SK-N-SH treated with all-trans-retinoic acid at 6 μM for 48 hours (cell line): ENCODE measurements around the gene WNK1.

ENCODE experiments used
- ATAC-seq: fragments of 200-7000 bp; cut with Tn5 transposase; 3 replicates; pipeline ENCODE4 v1.9.1; 2020; ENCODE audit warnings: mild to moderate bottlenecking, moderate library complexity
- ARNTL ChIP-seq: fragments of 450-650 bp; formaldehyde crosslinking; IDR thresholded peaks from 2 replicates; pipeline ENCODE4 v1.5.0; 2020; ENCODE audit warnings: low read depth, mild to moderate bottlenecking, moderate library complexity, borderline replicate concordance
- BACH2 ChIP-seq: fragments of 250-450 bp; sonication (Bioruptor Pico); IDR thresholded peaks from 2 replicates; pipeline ENCODE4 v1.9.0; 2021; ENCODE audit warnings: mild to moderate bottlenecking, borderline replicate concordance
- ESRRG ChIP-seq: fragments of 250-450 bp; sonication (Bioruptor Pico); IDR thresholded peaks from 2 replicates; pipeline ENCODE4 v1.6.1; 2021; ENCODE audit warnings: mild to moderate bottlenecking
- GLIS3 ChIP-seq: fragments of 250-450 bp; sonication (Bioruptor Pico); IDR thresholded peaks from 2 replicates; pipeline ENCODE4 v1.5.0; 2020; ENCODE audit warnings: mild to moderate bottlenecking, moderate library complexity
- ISL1 ChIP-seq: fragments of 250-450 bp; sonication (Bioruptor Pico); IDR thresholded peaks from 2 replicates; pipeline ENCODE4 v2.1.2; 2022; ENCODE audit warnings: mild to moderate bottlenecking, moderate library complexity
- OSR1 ChIP-seq: fragments of 250-450 bp; sonication (Bioruptor Pico); IDR thresholded peaks from 2 replicates; pipeline ENCODE4 v1.8.0; 2022; ENCODE audit warnings: moderate library complexity, mild to moderate bottlenecking, inconsistent platforms
- PPARA ChIP-seq: fragments of 250-450 bp; sonication (Bioruptor Pico); IDR thresholded peaks from 2 replicates; pipeline ENCODE4 v1.5.0; 2020; ENCODE audit warnings: mild to moderate bottlenecking, borderline replicate concordance
- SNAI2 ChIP-seq: fragments of 250-450 bp; sonication (Bioruptor Pico); IDR thresholded peaks from 2 replicates; pipeline ENCODE4 v1.5.0; 2020; ENCODE audit warnings: mild to moderate bottlenecking, moderate library complexity
- TCF4 ChIP-seq: fragments of 250-450 bp; sonication (Bioruptor Pico); IDR thresholded peaks from 2 replicates; pipeline ENCODE4 v1.8.0; 2021; ENCODE audit warnings: mild to moderate bottlenecking, moderate library complexity, borderline replicate concordance
- TOX ChIP-seq: fragments of 250-450 bp; sonication (Bioruptor Pico); IDR thresholded peaks from 2 replicates; pipeline ENCODE4 v1.8.0; 2021; ENCODE audit warnings: mild to moderate bottlenecking, moderate library complexity, borderline replicate concordance
- ZC3H10 ChIP-seq: fragments of 250-450 bp; sonication (Bioruptor Pico); IDR thresholded peaks from 2 replicates; pipeline ENCODE4 v1.5.1; 2021; ENCODE audit warnings: mild to moderate bottlenecking, moderate library complexity
- ZFP30 ChIP-seq: fragments of 450-650 bp; formaldehyde crosslinking; IDR thresholded peaks from 2 replicates; pipeline ENCODE4 v1.5.0; 2022; ENCODE audit warnings: mild to moderate bottlenecking, moderate library complexity
- ZNF565 ChIP-seq: fragments of 450-650 bp; formaldehyde crosslinking; conservative IDR thresholded peaks from 2 replicates; pipeline ENCODE4 v1.5.0; 2020; ENCODE audit warnings: low read depth, mild to moderate bottlenecking, moderate library complexity
- ZNF70 ChIP-seq: fragments of 450-650 bp; formaldehyde crosslinking; IDR thresholded peaks from 2 replicates; pipeline ENCODE4 v1.5.0; 2020; ENCODE audit warnings: mild to moderate bottlenecking, moderate library complexity
- ZNF8 ChIP-seq: fragments of 450-650 bp; formaldehyde crosslinking; IDR thresholded peaks from 2 replicates; pipeline ENCODE4 v1.5.0; 2020; ENCODE audit warnings: mild to moderate bottlenecking, moderate library complexity
- TF ChIP-seq, protein P1 (sequence below): fragments of 250-450 bp; sonication (Bioruptor Pico); IDR thresholded peaks from 2 replicates; pipeline ENCODE4 v1.5.0; 2020; ENCODE audit warnings: mild to moderate bottlenecking, moderate library complexity
- TF ChIP-seq, protein P2 (sequence below): fragments of 250-450 bp; sonication (Bioruptor Pico); IDR thresholded peaks from 2 replicates; pipeline ENCODE4 v1.8.0; 2021; ENCODE audit warnings: low read depth, mild to moderate bottlenecking, moderate library complexity, borderline replicate concordance
- TF ChIP-seq, protein P3 (sequence below): fragments of 250-450 bp; sonication (Bioruptor Pico); IDR thresholded peaks from 2 replicates; pipeline ENCODE4 v1.5.1; 2020; ENCODE audit warnings: low read depth, mild to moderate bottlenecking, moderate library complexity
- TF ChIP-seq, protein P4 (sequence below): fragments of 250-450 bp; sonication (Bioruptor Pico); IDR thresholded peaks from 2 replicates; pipeline ENCODE4 v1.5.1; 2021; ENCODE audit warnings: mild to moderate bottlenecking, moderate library complexity

Gene WNK1

DNA sequence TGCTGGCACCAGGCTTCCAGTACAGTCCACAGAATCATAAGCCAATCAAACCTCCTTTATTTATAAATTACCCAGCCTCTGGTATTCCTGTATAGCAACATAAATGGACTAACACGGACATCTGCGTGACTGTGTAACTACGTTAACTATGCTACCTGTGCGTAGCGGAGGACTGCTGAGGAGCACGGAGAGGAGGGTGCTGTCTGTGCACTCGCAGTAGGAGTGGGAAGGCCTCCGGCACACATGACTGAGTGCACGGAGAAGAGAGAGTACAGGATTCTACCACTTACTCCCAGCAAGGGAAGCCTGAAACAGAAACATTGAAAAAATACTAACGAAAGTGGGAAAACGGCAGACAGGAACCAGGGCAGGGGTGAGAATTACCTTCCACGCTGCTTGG is 174.3 kb downstream of the WNK1 start:
- TF ChIP-seq ZFP30 (CRISPR knock-in tag) (no peak), TCF4 (CRISPR knock-in tag) (no peak), ISL1 (CRISPR knock-in tag) (no peak), ZNF565 (CRISPR knock-in tag) (no peak), SNAI2 (CRISPR knock-in tag) (no peak), ZNF70 (no peak), BACH2 (CRISPR knock-in tag) (no peak), ZNF8 (no peak), TOX (CRISPR knock-in tag) (no peak), ZC3H10 (CRISPR knock-in tag) (no peak), ARNTL (CRISPR knock-in tag) (no peak), ESRRG (CRISPR knock-in tag) (no peak), PPARA (no peak), OSR1 (no peak), GLIS3 (CRISPR knock-in tag) (no peak)
- TF ChIP-seq, protein P1, sequence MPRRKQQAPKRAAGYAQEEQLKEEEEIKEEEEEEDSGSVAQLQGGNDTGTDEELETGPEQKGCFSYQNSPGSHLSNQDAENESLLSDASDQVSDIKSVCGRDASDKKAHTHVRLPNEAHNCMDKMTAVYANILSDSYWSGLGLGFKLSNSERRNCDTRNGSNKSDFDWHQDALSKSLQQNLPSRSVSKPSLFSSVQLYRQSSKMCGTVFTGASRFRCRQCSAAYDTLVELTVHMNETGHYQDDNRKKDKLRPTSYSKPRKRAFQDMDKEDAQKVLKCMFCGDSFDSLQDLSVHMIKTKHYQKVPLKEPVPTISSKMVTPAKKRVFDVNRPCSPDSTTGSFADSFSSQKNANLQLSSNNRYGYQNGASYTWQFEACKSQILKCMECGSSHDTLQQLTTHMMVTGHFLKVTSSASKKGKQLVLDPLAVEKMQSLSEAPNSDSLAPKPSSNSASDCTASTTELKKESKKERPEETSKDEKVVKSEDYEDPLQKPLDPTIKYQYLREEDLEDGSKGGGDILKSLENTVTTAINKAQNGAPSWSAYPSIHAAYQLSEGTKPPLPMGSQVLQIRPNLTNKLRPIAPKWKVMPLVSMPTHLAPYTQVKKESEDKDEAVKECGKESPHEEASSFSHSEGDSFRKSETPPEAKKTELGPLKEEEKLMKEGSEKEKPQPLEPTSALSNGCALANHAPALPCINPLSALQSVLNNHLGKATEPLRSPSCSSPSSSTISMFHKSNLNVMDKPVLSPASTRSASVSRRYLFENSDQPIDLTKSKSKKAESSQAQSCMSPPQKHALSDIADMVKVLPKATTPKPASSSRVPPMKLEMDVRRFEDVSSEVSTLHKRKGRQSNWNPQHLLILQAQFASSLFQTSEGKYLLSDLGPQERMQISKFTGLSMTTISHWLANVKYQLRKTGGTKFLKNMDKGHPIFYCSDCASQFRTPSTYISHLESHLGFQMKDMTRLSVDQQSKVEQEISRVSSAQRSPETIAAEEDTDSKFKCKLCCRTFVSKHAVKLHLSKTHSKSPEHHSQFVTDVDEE (CRISPR knock-in tag) = no peak
- TF ChIP-seq, protein P2, sequence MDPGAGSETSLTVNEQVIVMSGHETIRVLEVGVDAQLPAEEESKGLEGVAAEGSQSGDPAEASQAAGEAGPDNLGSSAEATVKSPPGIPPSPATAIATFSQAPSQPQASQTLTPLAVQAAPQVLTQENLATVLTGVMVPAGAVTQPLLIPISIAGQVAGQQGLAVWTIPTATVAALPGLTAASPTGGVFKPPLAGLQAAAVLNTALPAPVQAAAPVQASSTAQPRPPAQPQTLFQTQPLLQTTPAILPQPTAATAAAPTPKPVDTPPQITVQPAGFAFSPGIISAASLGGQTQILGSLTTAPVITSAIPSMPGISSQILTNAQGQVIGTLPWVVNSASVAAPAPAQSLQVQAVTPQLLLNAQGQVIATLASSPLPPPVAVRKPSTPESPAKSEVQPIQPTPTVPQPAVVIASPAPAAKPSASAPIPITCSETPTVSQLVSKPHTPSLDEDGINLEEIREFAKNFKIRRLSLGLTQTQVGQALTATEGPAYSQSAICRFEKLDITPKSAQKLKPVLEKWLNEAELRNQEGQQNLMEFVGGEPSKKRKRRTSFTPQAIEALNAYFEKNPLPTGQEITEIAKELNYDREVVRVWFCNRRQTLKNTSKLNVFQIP = no peak
- TF ChIP-seq, protein P3, sequence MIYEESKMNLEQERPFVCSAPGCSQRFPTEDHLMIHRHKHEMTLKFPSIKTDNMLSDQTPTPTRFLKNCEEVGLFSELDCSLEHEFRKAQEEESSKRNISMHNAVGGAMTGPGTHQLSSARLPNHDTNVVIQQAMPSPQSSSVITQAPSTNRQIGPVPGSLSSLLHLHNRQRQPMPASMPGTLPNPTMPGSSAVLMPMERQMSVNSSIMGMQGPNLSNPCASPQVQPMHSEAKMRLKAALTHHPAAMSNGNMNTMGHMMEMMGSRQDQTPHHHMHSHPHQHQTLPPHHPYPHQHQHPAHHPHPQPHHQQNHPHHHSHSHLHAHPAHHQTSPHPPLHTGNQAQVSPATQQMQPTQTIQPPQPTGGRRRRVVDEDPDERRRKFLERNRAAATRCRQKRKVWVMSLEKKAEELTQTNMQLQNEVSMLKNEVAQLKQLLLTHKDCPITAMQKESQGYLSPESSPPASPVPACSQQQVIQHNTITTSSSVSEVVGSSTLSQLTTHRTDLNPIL = no peak
- TF ChIP-seq, all 23 proteins: peak for 0
- no peak for ATAC-seq

DNA sequence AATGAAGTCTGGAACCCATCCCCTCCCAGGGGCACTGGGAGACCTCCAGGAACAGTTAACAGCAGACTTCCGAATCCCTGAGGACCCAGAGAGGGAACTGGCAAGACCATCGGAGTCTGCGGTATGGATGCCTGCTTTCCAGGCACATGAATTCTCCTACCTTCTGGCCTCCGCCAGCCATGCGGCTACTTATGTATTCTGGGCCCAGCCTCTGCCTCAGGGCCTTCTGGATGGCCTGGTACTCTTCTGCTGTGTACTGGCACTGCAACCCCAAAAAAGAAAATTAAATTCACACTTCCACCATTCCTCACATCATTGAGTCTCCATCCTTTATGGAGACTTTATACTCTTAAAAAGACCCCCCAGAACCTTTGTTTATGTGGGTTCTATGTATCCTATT is 178.7 kb downstream of the WNK1 start:
- ATAC-seq = no peak
- no peak for TF ChIP-seq ZNF565 (CRISPR knock-in tag)
- no peak for TF ChIP-seq PPARA
- TF ChIP-seq, protein P4, sequence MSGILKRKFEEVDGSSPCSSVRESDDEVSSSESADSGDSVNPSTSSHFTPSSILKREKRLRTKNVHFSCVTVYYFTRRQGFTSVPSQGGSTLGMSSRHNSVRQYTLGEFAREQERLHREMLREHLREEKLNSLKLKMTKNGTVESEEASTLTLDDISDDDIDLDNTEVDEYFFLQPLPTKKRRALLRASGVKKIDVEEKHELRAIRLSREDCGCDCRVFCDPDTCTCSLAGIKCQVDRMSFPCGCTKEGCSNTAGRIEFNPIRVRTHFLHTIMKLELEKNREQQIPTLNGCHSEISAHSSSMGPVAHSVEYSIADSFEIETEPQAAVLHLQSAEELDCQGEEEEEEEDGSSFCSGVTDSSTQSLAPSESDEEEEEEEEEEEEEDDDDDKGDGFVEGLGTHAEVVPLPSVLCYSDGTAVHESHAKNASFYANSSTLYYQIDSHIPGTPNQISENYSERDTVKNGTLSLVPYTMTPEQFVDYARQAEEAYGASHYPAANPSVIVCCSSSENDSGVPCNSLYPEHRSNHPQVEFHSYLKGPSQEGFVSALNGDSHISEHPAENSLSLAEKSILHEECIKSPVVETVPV = no peak
- TF ChIP-seq, protein P1 (CRISPR knock-in tag) = no peak
- no peak for TF ChIP-seq TCF4 (CRISPR knock-in tag)
- no peak for TF ChIP-seq SNAI2 (CRISPR knock-in tag)
- no peak for TF ChIP-seq GLIS3 (CRISPR knock-in tag)
- no peak for TF ChIP-seq ESRRG (CRISPR knock-in tag)
- no peak for TF ChIP-seq ZNF70
- TF ChIP-seq ARNTL (CRISPR knock-in tag) = no peak
- TF ChIP-seq, protein P2 = no peak
- no peak for TF ChIP-seq ZNF8
